Measurements from ENCODE around the gene DOCK8.
"Not testable (repeated sequence)": the region's sequence is repeated elsewhere in the genome, so short reads cannot be mapped to it uniquely, and the experiment has no call there.

The DOCK8 gene

DNA sequence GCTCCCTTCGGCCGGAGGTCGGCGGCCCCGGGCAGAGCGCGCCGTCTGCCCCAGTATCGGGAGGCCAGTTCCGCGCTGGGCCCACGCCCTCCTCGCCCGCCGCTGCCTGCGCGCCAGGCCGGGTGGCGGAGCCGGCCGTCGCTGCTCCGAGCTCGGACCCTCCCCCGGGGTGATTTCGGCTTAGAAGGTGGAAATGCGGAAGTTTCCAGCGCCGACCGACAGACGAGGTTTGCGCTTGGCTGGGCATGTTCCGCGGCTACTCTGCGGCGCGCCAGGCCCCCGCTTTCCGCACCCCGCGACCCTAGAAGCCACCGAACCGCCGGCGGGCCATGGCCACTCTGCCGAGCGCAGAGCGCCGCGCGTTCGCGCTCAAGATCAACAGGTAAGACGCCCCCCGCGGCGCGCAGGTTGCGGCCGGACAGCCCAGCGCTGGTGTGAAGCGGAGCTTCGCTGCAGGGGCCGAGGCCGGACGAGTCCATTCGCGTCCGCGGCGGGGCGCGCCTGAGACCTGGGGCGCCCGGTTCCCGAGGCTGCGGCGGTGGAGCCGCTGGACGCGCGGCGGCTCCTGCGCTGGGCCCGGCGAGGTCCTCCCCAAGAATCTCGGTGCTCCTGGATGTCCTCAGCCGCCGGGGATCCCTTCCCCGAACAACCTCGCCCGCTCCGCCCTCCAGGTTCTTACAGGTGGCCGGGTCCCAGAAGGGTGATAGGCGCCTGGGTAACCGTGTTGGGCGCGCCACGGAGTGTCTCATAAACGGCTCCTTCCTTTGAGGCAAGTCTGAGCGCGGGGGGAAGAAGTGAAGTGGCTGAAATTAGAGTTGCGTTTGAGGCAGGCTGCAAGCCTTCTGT is at the start of gene DOCK8:
DOCK8 (plus strand) TSS at position 218 of the 846 bp plus-strand sequence; CDS start at position 330, 112 bp downstream.
- DNase-seq = peak; percentile 94

DNA sequence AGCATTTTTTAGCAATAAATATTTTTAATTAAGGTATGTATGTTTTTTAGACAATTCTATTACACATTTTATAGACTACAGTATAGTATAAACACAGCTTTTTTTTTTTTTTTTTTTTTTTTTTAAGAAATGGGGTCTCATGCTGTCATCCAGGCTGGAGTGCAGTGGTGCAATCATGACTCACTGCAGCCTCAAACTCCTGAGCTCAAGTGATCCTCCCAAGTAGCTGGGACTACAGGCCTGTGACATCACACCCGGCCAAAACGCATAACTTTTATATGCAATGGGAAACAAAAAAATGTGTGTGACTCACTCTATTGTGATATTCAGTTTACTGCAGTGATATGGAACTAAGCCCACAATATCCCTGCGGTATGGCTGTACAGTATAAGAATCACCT is 44.9 kb upstream of the DOCK8 start:
- in situ Hi-C loops (cut with MboI; ENCODE audit: low pct_unique_long_range_greater_than_20kb, low sequenced_read_pairs); DNase-seq: not testable (repeated sequence)

More for the DNA sequence above, at the start of gene DOCK8:
- in situ Hi-C loops (cut with MboI; ENCODE audit: low pct_unique_long_range_greater_than_20kb, low sequenced_read_pairs) = no loop called here

DNA sequence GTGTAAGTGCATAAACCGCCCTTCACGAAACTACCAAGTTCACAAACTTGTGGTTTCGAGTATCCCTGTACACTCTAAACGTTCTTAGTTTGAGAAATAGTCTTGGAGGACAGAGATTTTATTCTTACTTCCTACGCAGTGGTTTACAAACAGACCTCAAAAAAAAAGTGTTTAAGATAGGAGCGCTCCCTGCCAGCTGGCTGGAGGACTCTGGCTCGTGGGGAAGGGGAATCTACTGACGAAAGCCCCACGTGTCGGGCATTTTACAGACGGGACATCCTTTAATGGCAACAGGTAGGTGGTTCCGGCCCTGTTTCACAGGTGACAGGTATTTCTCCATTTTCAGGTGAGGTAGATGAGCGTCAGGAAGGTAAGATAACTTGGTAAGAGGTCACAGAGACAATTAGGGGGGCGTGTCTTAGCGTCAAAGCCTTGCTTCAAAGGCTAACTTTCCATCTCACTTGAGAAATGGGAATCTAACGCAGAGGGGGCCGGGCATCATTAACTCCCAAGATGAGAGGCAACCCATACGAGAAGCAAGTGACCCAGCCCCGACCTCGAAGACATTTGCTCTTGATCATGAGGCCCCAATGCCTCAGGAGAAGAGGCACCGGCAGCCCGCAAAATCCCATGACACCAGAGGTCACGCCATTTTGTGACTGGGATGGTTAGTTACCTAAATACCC is 36.4 kb upstream of the DOCK8 start:
- in situ Hi-C loops (cut with MboI; ENCODE audit: low pct_unique_long_range_greater_than_20kb, low sequenced_read_pairs); DNase-seq: not testable (repeated sequence)

DNA sequence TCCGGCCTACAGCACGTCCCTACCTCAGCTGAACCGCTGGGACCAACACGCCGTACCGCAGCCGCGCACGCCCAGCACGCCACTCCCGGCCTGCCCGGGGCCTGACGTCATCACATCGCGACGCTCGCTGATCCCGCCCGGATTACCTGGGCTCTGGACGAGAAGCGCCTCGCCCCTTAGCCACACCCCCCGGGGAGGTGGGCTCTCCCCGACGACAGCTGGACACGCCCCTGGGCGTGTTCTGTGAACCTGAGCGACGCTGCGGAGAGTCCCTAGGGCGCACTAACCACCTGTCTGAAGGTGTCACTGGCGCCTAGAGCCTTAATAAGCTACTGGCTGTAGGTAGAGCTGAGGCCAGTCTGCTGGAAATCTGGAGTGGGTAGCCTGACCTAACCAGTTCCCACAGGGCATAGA is 35.7 kb upstream of the DOCK8 start, which contains the start of gene ZNG1A:
ZNG1A (minus strand) TSS at position 87 of the 414 bp plus-strand sequence. CDS start 87 bp downstream, outside the sequence.
- DNase-seq; in situ Hi-C loops (cut with MboI; ENCODE audit: low pct_unique_long_range_greater_than_20kb, low sequenced_read_pairs): not testable (repeated sequence)

DNA sequence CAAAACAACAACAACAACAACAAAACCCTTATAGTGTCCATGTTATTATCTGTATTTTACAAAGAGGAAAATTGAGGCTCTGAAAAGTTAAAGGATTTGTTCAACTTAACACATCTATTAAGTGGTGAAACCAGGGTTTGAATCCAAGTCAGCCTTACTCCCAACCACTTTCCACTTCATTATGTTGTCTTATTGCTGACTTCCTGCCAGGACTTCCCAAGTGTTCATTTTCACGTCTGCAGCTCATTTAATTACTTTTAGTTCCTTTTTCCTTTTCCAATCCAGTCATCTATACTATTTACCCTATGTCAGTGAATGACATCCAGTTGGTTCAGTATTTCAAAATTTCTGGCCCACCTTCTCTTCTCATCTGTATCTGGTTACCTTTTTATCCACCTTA is 15.1 kb upstream of the DOCK8 start:
- DNase-seq; in situ Hi-C loops (cut with MboI; ENCODE audit: low pct_unique_long_range_greater_than_20kb, low sequenced_read_pairs): not testable (repeated sequence)

DNA sequence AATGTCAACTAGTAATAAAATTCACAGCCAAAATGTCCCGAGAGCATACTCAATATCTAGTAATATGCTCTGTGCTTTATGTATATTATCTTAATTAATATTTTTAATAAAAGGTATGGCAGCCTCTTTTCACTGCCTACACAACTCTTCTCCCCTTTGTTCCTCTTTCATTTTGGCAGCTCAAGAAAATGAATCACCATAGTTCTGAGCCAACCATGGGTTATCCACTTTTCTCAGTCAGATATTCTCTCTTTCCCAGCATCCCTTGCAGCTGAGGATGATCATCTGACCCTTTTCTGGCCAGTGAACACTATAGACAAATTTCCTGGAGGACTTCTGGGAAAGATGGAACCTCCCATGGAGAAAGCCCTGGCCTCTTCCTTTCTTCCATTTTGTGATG is 8.2 kb upstream of the DOCK8 start:
- DNase-seq = no peak
- in situ Hi-C loops (cut with MboI; ENCODE audit: low pct_unique_long_range_greater_than_20kb, low sequenced_read_pairs) = no loop called here

DNA sequence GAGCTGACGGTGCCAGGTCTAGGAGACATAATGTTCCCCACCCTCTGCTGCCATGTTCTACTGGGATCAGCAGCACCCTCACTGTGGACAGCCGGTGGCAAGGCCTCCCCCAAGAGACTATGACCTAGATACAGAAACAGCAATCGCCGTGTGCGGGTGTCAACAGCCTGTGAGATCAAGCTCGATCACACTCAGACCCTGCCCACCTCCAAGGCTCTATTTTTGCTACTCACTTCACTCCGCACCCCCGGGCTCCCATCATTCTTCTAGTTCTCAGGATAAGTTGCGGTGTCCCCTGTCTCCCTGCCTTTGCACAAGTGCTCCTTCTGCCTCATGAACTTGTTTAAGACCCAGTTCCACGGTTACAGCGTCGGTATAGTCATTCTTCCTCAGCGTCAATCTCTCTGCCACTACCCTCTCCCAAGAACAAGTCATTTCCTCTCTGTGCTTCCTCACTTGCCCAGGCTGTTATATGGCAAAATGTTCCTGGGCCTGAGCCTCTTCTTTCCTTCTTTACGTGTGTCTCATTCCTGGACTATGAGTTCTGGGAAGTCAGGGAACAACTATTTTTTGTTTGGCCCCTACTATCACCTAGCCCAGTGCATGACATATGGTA is 5.4 kb upstream of the DOCK8 start:
- no peak for DNase-seq
- in situ Hi-C loops (cut with MboI; ENCODE audit: low pct_unique_long_range_greater_than_20kb, low sequenced_read_pairs) = no loop called here

DNA sequence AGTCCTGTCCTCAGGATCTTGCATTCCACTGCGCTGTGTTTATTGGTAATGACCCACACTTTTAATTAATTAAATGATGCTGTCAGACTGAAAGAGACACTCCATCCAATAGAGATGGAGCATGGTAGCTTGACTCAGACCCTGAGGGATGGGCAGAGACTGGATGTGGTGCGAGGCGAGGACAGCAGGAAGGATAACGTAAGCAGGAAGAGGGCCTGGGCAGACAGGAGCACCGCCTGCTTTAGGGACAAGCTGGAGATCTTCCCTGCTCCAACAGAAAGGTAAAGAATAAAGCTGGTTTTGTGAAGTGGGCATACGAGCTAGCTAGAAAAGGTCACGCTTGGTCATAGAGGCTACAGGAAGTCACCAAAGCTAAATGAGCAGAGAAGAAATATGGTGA is 3.6 kb upstream of the DOCK8 start:
- no peak for DNase-seq
- in situ Hi-C loops (cut with MboI; ENCODE audit: low pct_unique_long_range_greater_than_20kb, low sequenced_read_pairs) = no loop called here

DNA sequence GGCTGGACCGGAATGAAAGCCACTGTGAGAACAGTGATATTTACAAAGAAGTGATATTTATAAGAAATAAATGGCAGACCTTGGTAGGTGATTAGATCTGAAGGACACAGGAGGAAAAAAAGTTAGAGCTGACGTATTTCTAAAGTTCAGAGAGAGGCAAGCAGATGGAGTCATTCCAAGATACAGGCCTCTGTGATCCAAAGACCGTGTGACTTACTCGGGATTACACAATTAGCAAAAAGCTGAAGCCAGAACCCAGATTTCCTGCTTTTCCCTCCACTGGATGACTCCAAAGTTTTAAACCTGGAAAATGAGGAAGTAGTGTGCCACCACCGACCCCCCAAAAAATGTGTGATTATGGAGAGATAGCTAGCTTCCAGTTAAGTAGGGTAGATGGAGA is 3.1 kb upstream of the DOCK8 start:
- in situ Hi-C loops (cut with MboI; ENCODE audit: low pct_unique_long_range_greater_than_20kb, low sequenced_read_pairs) = no loop called here
- no peak for DNase-seq

DNA sequence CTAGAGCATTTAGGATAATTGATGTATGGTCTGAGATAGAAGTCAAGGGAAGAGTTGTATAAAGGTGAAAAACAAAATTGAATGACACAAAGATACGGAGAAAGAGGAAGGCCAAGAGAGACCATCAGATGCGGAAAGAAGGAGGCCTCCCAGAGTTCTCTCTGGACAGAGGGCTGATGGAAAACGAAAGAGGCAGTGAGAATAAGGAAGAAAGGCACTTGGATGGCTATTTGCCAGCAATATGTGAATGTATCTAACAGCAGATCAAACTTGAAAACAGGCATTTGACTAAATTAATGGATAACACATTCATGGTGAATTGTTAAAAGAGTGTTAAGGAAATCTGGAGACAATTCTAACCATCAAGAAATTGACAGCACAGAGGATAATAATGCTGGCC is 2.4 kb upstream of the DOCK8 start:
- DNase-seq = no peak
- in situ Hi-C loops (cut with MboI; ENCODE audit: low pct_unique_long_range_greater_than_20kb, low sequenced_read_pairs) = no loop called here

DNA sequence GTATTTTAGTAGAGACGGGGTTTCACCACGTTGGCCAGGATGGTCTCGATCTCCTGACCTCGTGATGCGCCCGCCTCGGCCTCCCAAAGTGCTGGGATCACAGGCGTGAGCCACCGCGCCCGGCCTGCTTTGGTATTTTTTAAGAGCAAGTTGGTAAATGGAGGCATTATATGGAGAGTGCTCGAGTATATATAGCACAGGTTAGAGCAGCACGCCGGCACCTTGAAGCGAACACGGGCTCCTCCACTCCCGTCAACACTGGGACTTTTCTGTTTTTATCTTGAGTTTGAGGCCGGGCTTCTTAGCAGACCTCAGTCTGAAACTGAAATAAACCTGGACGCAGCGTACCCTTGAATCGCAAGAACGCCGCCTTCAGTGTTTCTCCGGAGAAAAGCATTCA is 764 bp upstream of the DOCK8 start:
- DNase-seq; in situ Hi-C loops (cut with MboI; ENCODE audit: low pct_unique_long_range_greater_than_20kb, low sequenced_read_pairs): not testable (repeated sequence)

DNA sequence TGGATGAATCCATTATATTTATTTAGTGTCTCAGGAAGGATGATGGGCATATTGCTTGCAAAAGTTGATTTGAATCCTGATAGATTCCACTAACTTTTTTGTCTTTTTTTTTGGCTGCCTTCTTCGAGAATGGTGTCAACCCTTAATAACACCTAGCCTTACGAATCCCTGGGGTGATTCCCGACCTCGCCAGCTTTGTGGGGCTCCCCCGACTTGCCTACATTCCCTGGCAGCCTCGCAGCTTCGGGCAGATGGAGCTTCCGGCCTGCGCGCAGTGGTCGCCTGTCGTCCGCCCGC is 366 bp upstream of the DOCK8 start:
- no peak for DNase-seq
- in situ Hi-C loops (cut with MboI; ENCODE audit: low pct_unique_long_range_greater_than_20kb, low sequenced_read_pairs) = no loop called here

DNA sequence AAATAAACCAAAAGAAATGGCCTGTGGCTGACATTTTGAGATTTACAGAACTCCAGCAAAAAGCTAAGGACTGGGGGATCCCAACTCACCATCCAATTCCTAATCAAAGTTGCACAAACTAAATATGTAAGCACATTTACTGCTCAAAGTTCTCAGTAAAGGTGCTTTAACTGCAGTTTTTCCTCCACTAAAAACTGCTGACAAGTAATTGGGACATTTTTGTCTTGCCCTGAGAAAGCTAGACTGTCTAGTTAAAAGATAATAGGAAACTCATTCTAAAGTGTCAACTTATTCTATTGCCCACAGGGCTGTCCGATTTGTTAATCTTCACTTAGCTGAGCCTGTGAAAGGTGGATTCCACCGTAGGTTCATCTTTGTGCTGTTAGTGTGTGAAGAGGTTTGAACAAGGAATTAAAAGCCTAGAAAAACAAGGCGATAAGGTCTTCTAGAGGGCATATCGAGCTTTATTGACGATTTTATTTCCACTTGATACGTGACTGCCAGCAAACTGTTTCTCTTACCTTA is 1.0 kb downstream of the DOCK8 start:
- DNase-seq = no peak
- in situ Hi-C loops (cut with MboI; ENCODE audit: low pct_unique_long_range_greater_than_20kb, low sequenced_read_pairs) = no loop called here

DNA sequence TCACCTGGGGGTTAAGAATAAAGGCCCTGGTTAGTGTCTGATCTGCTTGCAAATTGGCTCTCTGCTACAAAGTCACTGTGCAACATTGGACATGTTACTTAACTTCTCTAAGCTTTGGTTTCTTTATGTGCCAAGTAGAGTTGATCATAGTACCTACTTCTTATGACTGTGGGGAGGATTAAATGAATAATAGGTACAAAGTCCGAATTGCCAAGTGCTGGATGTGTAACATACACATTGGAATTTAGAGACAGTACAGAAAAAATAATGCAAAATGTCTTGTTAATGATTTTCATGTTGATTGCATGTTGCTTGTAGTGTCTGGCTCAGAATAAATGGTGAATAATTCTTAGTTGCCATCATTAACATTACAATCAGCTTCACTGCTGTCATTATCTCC is 2.2 kb downstream of the DOCK8 start:
- in situ Hi-C loops (cut with MboI; ENCODE audit: low pct_unique_long_range_greater_than_20kb, low sequenced_read_pairs) = no loop called here
- no peak for DNase-seq

DNA sequence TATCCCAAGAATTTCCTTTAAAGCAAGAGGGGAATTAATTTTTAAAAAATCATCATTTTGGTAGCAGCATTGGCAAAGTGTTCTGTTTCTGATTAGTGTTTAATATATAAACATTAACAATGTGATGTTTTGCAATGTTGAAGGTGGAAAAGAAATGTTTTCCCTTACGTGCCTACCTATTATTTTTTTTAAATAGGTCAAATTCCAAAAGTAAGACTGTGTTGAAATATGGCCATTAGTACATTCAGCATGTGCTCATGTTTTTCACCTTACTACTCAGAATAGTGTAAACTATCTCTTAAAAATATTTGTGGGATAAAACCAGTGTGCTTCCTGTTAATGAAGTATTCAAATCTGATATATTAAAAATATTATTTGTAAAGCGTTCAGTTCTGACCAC is 3.3 kb downstream of the DOCK8 start:
- in situ Hi-C loops (cut with MboI; ENCODE audit: low pct_unique_long_range_greater_than_20kb, low sequenced_read_pairs) = no loop called here
- DNase-seq = no peak

DNA sequence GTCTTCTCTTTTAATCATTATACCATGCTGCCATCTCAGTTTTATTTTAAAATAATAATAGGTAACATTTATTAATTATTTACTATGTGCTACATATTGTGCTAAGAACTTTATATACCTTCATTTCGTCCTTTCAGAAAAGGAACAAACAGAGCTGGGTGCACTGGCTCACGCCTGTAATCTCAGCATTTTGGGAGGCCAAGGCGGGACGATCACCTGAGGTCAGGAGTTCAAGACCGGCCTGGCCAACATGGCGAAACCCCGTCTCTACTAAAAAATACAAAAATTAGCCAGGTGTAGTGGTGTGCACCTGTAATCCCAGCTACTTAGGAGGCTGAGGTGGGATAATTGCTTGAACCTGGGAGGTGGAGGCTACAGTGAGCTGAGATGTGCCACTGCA is 4.4 kb downstream of the DOCK8 start:
- DNase-seq; in situ Hi-C loops (cut with MboI; ENCODE audit: low pct_unique_long_range_greater_than_20kb, low sequenced_read_pairs): not testable (repeated sequence)

DNA sequence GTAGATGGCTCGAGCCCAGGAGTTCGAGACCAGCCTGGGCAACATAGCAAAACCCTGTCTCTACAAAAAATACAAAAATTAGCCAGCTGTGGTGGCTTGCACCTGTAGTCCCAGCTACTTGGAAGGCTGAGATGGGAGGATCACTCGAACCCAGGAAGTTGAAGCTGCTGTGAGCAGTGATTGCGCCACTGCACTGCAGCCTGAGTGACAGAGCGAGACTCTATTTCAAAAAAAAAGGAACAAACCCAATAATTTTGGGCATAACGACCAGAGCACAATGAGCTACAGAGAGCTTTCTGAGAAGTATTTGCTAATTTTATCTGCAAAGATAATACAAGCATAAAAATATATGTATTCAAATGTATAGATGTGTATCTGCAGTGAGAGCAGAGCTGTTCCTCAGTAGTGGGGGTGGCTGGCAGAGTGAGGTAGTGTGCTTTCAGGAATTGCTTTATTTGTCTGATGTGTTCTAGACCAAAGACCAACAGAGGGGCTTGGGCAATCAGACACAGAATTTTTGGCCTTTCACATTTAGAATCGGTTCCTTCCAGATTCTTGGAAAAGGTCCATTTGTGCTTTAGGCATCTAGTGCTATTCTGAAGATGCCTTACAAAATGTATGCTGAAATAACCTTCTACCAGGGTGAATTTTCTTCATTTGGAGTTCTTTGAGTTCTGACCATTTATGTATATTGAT is 5.2 kb downstream of the DOCK8 start:
- in situ Hi-C loops (cut with MboI; ENCODE audit: low pct_unique_long_range_greater_than_20kb, low sequenced_read_pairs) = no loop called here
- peak; percentile 68 for DNase-seq

DNA sequence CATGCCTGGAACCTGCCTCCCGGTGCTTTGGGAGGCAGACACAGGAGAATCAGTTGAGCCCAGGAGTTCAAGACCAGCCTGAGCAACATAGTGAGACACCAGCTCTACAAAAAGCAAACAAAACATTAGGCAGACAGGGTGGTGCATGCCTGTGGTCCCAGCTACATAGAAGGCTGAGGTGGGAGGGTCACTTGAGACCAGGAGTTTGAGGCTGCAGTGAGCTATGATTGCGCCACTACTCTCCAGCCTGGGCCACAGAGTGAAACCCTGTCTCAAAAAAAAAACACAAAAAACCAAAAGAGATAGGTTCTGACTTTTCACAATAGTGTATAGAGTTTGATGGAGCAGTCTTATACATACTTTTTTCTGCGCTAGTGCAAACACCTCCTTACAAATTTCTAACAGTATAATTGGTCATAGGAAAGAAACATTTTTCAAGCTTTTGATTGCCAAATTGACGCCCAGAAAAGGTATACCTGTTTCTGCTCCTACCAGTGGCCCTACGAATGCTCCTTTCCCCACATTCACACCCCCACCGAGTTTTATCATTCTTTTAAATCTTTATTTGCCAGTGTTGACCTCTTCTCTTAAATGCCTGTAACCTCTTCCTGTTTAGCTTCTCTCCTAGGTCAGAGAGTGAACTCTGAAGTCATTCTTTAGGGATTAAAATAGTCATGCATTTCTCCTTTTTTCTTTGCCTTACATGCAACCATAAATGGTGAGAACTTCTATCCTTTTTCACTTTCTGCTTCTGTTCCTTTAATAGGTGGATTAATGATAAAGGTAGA is 7.5 kb downstream of the DOCK8 start:
- in situ Hi-C loops (cut with MboI; ENCODE audit: low pct_unique_long_range_greater_than_20kb, low sequenced_read_pairs) = no loop called here
- DNase-seq = peak; percentile 82

DNA sequence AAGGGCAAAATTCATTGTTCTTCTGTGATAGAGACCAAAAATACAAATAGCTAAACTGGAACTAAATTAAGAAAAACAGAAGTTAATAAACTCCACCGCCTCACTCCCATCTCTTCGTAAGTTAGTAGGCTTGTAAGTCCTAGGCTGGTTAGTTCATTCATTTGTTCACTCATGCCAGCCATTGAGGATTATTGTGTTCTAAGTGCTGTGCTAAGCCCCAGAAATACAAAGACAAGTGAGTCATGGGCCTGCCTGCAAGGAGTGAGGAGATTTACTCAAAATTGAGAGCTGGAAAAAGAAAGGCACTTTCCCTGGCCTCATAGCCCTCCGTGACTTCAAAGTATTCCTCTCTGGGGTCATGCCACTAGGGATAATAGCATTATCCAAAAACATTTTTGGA is 8.5 kb downstream of the DOCK8 start:
- no peak for DNase-seq
- in situ Hi-C loops (cut with MboI; ENCODE audit: low pct_unique_long_range_greater_than_20kb, low sequenced_read_pairs) = no loop called here
